Gastroesophageal sphincter (tissue), 3 donors: Measurements from ENCODE around the gene C12orf57.

Source experiments
- POLR2A ChIP-seq, 2 donors: fragments of 450-650 bp; IDR thresholded peaks; one replicate each; pipeline ENCODE4 v1.6.1; 2017; ENCODE audit warnings: antibody characterized with exemption in 2 of 2, mild to moderate bottlenecking in 2 of 2, moderate library complexity in 1 of 2
- TF ChIP-seq, protein P1 (sequence below), 4 experiments: fragments of 200-600 bp in 2 of 4; fragments of 450-650 bp in 2 of 4; sonication (generic) in 1 of 4; IDR thresholded peaks; one replicate each; pipeline ENCODE4 v1.5.1; 2017 to 2019; ENCODE audit warnings: antibody characterized with exemption in 4 of 4, mild to moderate bottlenecking in 2 of 4, moderate library complexity in 2 of 4

GRCh38 chr12:6978611-6979011 is 34.8 kb downstream of the C12orf57 start:
- TF ChIP-seq, protein P1, sequence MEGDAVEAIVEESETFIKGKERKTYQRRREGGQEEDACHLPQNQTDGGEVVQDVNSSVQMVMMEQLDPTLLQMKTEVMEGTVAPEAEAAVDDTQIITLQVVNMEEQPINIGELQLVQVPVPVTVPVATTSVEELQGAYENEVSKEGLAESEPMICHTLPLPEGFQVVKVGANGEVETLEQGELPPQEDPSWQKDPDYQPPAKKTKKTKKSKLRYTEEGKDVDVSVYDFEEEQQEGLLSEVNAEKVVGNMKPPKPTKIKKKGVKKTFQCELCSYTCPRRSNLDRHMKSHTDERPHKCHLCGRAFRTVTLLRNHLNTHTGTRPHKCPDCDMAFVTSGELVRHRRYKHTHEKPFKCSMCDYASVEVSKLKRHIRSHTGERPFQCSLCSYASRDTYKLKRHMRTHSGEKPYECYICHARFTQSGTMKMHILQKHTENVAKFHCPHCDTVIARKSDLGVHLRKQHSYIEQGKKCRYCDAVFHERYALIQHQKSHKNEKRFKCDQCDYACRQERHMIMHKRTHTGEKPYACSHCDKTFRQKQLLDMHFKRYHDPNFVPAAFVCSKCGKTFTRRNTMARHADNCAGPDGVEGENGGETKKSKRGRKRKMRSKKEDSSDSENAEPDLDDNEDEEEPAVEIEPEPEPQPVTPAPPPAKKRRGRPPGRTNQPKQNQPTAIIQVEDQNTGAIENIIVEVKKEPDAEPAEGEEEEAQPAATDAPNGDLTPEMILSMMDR (IDR thresholded peaks at IDR 0.05) = no peak
- TF ChIP-seq POLR2A (IDR thresholded peaks at IDR 0.05) = no peak
